HG03280 (cell line): Measurements from ENCODE around the gene OTX1.

Source experiments
- ATAC-seq: cut with Tn5 transposase; IDR thresholded peaks from one replicate; pipeline ENCODE4 v1.9.1; 2021; ENCODE audit warnings: mild to moderate bottlenecking, moderate library complexity; ENCODE audit not compliant: unreplicated experiment

The OTX1 gene

DNA sequence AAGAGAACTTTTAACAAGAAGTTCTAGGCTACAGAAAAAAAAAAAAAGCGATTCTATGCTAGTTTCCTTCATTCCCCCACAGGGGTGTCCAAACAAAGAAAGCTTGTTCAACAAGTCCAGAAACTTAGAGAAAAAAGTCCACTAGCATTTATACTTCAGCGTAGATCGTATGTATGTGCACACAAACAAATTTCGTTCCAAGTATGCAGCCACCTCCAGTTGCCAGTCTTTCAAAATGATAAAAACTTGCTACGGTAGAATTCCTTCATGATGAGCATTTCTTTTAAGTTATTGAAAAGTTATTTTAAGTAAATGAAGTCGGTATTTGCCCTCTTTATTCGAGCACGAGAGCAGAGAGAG lies 3.7 kb upstream of the OTX1 start:
- no peak for ATAC-seq

DNA sequence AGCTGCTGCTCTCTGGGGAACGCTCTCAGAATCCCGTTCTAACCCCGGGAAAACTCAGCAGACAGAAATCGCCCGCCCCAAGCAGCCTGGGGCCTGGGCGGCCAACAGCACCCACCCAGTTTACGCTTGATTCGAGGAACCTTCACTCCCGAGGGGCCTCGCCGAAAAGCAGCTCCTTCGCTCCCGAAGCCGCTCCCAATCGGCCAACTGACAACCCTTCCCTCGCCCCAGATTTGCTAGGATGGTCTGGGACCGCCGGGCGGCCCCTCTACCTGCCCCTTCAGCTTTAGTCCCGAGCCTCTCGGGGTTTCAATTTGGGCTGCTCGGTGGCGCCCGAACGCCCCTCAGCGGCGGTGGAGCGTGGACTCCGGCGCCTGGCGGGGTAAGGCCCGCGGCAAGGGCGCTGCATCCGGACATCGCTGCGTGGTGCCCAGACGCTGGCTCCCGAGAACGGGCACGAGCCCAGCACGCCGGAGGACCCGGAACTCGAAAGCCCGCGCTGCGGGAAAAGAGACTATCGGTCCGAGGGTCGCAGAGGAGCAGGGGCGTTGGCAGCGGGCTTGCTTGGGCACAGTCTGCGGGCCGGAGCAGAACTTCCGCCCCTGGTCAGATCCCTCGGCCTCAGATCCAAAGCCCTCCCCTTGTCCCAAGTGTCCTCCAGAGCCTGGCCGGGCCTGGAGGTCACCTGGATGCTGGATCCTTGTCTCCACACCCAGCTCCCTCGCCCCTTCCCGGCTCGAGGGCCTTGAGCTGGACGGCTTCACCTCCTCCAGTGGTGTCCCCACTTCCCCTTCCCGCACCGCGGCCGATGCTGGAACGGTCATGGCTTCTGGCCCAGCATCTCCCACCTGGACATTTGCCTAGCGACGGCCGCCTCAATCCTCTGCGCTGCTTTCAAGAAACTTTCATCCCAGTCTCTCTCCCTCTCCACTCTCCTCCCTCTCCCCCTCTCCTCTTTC lies 3.0 kb upstream of the OTX1 start:
- no peak for ATAC-seq

DNA sequence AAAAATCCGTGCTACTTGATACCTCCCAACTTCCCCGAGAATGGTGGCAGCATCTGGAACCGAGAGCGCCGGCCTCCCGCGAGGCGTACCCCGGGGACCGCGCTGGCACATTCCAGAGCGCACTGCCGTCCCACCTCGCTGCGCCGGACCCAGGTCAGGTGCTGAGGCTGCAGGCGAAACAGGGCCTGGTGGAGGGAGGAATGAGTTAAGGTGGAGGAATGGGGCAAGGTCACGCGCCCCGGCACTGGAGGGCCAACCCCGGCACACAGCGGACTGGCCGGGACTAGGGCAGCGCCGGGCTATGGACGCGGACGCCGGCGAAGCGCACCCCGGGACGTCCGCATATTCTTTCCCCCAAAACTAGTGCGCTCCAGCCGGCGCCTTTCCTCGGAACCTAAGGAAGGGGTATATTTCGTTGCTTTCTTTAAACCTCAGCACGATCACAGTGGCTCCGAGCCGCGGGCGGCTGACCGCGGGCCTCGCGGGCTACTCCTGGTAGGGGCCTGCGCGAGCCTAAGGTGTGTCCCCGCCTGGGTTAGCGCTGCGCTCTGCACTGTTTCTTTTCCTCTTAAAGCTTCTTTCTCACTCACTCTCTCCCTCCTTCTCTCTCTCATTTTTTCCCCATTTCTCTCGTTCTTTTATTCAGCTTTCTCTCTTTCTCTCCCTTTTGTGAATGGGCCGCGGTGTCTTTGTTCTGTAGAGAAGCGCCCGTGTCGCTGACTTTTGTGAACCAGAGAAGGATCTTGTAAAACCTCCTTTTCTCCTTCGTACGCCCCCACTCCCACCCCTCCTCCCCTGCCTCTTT lies 2.1 kb upstream of the OTX1 start:
- no peak for ATAC-seq

DNA sequence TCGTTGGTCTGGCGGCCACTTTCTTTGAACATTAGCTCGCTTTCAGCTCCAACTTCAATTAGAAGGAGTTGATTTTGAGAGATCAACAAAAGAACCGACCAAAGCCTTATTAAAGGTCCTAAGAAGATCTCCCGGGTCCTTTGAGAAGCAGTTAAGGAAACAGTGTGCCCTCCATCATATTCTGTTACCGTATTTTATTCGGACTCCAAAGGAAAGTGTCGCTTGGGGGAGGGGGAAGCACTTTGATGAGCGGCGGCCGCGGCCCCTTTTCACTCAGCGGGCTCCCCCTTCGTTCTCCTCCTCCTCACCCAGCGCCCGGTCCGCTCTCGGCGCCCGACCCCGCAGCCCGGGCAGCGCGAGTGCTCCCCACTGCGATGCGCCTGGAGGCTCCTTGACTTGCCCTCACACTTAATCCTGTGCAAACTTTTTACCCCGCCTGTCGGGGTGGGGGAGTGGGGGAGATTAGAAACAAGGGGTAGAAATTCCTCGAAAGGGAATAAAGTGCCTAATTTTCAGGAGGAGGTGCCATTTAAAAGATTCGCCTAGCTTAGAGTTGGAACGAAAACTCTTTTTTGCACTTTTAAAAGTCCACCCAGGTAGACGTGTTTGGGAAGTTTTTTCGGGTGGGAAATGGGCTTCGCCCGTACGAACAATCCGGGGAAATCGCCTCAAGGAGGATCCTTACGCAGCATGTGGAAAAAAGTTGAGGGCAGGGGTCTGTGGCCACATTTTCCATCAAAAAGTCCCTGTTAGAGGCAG lies 1.2 kb upstream of the OTX1 start:
- ATAC-seq, result no peak

DNA sequence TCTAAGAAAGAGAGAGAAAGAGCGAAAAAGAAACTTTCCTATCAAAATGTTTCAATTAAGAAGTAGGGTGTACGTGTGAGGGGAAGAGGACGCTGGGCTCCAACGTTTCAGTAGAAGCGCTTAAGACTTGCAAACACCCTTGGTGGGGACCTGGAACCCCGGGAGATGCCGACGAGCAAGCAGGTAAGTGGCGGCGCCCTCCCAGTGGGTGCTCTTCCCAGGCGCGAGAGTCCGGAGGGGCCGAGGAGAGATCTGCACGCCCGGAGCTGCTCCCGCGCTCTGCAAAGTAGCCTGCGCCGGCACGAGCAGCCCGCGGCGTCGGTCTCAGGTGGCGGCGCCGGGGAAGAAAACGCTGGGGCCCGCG lies 678 bp upstream of the OTX1 start:
- peak; percentile 36 for ATAC-seq

DNA sequence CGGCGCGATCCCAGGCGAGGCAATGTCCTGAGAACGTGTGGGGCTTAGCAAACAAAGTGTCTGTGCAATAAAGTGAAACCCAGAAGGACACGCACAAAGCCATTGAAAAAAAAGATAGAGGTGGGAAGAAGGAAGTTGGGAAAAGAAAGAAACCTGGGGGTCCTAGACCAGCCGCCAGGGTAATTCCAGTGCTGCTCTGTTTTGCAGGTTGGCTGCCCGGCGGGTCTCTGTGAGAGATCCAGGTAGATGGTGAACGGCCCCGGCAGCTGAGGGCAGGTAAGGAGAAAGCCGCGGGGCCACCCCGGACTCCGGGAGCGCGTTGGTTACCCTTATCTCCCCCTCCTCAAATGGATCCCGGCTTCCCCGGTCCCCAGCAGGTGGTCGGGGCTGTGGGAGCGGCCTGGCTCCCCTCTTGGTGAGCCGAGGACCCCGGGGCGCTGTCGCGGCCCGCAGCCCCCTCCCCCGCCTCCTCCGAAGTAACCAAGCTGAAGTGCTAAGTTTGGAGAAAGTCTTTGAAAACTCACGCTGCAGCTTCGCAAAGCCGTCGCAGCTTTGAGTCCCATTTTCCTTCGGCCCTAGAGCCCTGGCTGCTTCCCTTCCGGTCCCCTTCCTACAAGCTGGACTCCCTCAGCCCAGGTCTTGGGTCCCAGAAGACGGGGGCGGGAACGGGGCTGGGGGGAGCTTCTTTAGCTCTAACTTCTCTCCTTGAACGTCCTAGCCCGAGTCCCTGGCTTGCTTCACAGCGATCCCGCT lies 588 bp downstream of the OTX1 start:
- no peak for ATAC-seq

DNA sequence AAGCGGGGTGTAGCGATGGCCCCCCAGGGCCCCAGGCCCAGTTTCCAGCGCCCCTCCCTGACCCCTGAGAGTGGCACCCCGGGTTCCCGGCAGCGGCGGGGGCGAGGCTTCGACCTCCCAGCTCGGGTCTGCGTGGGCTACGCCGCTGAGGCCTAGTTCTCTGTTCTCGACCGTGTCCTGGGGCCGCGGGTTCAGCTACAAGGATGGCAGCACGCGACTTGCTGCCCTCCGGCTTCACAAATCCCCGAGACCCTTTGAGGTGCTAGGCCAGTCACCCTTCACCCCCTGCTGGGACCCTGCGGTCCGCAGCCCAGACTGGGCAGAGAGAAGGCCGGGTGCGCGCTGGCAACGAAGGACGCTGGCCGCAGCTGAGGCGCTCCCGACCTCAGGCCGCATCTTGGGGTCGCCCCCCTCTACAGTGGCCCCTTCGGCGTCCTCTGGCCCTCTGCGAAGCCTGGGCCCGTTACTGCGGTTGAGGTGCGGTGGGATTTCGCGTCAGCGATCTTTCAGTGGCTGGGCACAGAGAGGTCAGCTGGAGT lies 1.2 kb downstream of the OTX1 start:
- ATAC-seq, result no peak

DNA sequence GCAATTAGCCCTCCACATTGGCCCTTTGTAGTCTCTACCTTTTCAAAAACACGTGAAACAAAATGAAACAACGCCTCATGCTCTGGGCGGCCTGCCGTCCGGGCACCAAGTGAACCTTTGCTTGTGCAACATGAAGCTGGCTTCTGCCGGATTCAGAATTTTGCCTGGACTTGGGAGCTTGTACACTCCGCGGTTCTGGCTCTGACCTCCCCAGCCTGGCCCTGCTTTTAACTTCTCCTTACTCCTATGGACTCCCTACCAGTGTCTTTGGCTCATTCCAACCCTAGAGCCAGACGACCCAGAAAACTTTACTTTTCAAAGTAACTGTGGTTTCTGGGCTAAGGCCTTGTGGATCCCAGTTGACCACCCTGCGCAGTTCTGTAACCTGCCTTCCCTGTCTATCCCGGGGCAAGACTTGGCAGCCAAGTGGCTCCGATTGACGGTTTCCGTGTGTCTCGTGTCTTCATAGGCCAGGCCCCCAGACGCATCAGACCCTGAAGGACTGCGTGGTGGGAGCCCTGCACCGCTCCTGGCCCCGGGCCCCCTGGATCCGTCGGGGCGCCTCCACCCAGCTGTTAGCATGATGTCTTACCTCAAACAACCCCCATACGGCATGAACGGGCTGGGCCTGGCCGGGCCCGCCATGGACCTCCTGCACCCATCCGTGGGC lies 1.9 kb downstream of the OTX1 start:
- ATAC-seq, result no peak

DNA sequence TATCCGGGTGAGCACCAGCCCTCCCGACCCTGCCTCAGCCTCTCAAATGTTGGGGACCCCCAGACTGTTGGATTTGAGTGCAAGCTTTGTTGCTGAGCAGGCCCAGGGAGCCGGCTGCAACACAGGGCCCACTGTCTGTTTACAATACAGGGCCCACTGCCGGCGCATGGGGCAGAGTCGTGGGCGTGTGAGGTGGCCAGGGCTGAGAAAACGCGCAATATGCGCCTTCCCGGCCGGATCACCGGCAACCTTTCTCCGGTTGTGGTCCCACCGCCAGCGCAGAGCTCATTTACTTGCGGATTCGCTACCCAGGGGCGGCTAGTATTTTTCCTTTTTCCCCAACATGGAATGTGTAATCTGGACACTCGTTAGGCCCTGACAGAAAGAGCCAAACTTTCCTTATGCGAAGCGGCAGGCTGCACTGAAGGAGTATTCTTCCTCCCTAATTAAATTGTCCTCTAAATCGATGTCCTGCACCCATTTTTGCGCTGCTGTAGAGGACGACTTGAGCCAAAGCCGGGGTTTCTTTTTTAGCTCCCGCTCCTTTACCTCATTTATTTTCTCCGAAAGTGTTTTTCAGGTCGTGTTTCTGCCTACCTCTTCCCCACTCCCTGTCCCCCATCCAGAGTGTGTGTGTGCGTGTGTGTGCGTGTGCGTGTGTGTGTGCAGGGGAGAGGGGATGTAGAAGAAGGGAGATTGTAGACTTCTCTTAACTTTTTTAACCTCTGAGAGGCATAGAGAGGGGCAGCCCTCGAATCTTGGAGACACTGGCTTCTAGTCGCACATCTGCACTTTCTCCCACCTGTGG lies 2.7 kb downstream of the OTX1 start:
- no peak for ATAC-seq

GRCh38 chr2:63053889-63054602 lies 3.4 kb downstream of the OTX1 start:
- no peak for ATAC-seq

- no peak for ATAC-seq
Measured at GRCh38 chr2:63054841-63055225, 4.2 kb downstream of the OTX1 start.

GRCh38 chr2:63055226-63056106 lies 4.8 kb downstream of the OTX1 start:
- no peak for ATAC-seq

DNA sequence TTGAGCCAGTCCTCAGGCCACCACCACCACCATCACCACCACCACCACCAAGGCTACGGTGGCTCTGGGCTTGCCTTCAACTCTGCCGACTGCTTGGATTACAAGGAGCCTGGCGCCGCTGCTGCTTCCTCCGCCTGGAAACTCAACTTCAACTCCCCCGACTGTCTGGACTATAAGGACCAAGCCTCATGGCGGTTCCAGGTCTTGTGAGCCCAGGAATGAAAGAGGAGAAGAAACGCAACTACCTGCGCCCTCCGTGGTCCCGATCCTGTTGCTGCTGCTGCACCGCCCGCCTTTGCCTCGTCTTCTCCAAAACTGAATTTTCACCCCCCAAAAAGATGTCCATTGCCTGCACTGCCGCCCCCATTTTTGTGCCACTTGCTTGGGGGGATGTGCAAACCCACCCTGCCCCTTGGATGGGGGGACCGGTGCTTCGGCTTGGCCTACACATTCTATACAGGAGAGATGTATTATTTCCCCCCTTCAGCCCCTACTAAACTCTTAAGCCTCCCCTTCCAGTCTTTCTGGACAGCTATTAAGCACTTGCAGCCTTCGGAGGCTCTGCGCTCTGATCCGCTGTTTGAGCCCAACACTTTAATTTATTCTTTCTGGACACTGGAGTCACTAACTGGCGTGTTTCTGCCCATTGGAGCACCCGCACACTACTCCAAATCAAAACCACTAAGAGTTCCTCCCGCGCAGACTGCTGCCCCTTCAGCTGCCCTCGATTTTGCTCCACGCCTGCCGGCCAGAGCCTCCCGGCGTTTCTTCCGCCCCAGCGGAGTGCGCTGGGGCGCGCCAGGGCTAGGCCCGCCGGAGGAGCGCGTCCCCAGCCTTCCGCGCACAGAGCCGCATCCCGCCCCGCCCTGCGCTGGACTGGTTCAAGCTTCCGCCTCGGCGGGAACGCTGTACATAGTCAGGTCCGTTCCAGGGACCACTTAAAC lies 5.7 kb downstream of the OTX1 start:
- no peak for ATAC-seq

GRCh38 chr2:63057249-63058143 lies 6.9 kb downstream of the OTX1 start:
- no peak for ATAC-seq

GRCh38 chr2:63058144-63058920 lies 7.7 kb downstream of the OTX1 start:
- ATAC-seq, result no peak
